GM12878 (cell line): ENCODE results near the gene ASTL.

Experiments used
- CTCF ChIP-seq, 3 experiments: IDR thresholded peaks in 2 of 3; conservative IDR thresholded peaks in 1 of 3; 2 replicates each; pipeline ENCODE4 v1.5.1; 2011; ENCODE audit warnings: low read depth in 3 of 3, low read length in 3 of 3, mild to moderate bottlenecking in 3 of 3, control low read depth in 2 of 3, moderate library complexity in 2 of 3, inconsistent platforms in 1 of 3, mixed read lengths in 1 of 3; ENCODE audit not compliant: control insufficient read depth in 2 of 3, insufficient read depth in 1 of 3; ENCODE audit errors: extremely low read depth in 1 of 3
- EGR1 ChIP-seq, 2 experiments: IDR thresholded peaks; 1 replicate in 1 of 2; 2 replicates in 1 of 2; pipeline ENCODE4 v1.6.1; 2011 to 2012; ENCODE audit warnings: low read depth in 2 of 2, low read length in 2 of 2, borderline replicate concordance in 1 of 2, mild to moderate bottlenecking in 1 of 2, moderate library complexity in 1 of 2
- MAX ChIP-seq: IDR thresholded peaks from 2 replicates; pipeline ENCODE4 v1.6.1; 2012; ENCODE audit warnings: low read depth, low read length, improper control_type of control experiment
- SMAD1 ChIP-seq: fragments of 450-650 bp; IDR thresholded peaks from 2 replicates; pipeline ENCODE4 v1.6.1; 2018; ENCODE audit warnings: mild to moderate bottlenecking, low read depth; ENCODE audit not compliant: partially characterized antibody

- no peak for TF ChIP-seq SMAD1
- TF ChIP-seq CTCF (IDR thresholded peaks at IDR 0.05 in 2 of 3, conservative IDR thresholded peaks at IDR 0.05 in 1 of 3; ENCODE audit: control insufficient read depth in 2 of 3, extremely low read depth in 1 of 3, insufficient read depth in 1 of 3, low read depth in 3 of 3, low read length in 3 of 3), result no peak
- TF ChIP-seq EGR1 (IDR thresholded peaks at IDR 0.05; ENCODE audit: borderline replicate concordance in 1 of 2, low read depth in 2 of 2, low read length in 2 of 2), result no peak
- no peak for TF ChIP-seq MAX
Observed at GRCh38 chr2:96106991-96107707, 31.2 kb downstream of the ASTL start.
